Activated T-cell treated with anti-CD3 and anti-CD28 coated beads, Interleukin-2, amount 50 U/mL, for 72 hours (primary cell): ENCODE results near the gene PIKFYVE. TPM values are rescaled to one million over a fixed set of nuclear protein-coding genes. Genes with fewer than 3 reads are reported as not detected.
A peak's percentile ranks its signal among the peaks of the same experiment; 100 is the strongest.
"Not testable (repeated sequence)": the region's sequence is repeated elsewhere in the genome, so short reads cannot be mapped to it uniquely, and the experiment has no call there.

Source experiments
- ATAC-seq, 2 donors: fragments of 150-1000 bp; cut with Tn5 transposase; replicated peaks in 1 of 2; 2 replicates each; pipeline ENCODE4 v1.10.0; 2021; ENCODE audit warnings: moderate library complexity in 2 of 2, mild to moderate bottlenecking in 1 of 2
- DNase-seq, 2 donors: peaks; one replicate each; pipeline ENCODE4 v3.0.0; 2021 to 2022; ENCODE audit warnings: mixed read lengths in 1 of 2
- H3K27ac Mint-ChIP-seq: one replicate; pipeline ENCODE4 v1.8.0; 2022; ENCODE audit warnings: mild to moderate bottlenecking, moderate library complexity, mixed read lengths
- H3K27me3 Mint-ChIP-seq: one replicate; pipeline ENCODE4 v1.8.0; 2022; ENCODE audit warnings: low read depth, mixed read lengths
- H3K36me3 Mint-ChIP-seq, 2 donors: one replicate each; pipeline ENCODE4 v1.8.0; 2022; ENCODE audit warnings: mixed read lengths in 2 of 2, mild to moderate bottlenecking in 1 of 2; ENCODE audit not compliant: insufficient read depth in 2 of 2
- H3K4me1 Mint-ChIP-seq: one replicate; pipeline ENCODE4 v1.8.0; 2022; ENCODE audit warnings: low read depth, mixed read lengths
- H3K4me3 Mint-ChIP-seq, 2 donors: one replicate each; pipeline ENCODE4 v1.8.0; 2022; ENCODE audit warnings: mild to moderate bottlenecking in 2 of 2, mixed read lengths in 2 of 2, moderate library complexity in 2 of 2
- H3K9me3 Mint-ChIP-seq, 2 donors: one replicate each; pipeline ENCODE4 v1.8.0; 2022; ENCODE audit warnings: mixed read lengths in 2 of 2
- total RNA-seq, 2 donors: library from RNA; stranded (reverse); gene quantifications; one replicate each; pipeline ENCODE4 v1.2.3, GENCODE V29; 2022

PIKFYVE gene
- total RNA-seq, 2 donors from 2014 or later: 28.8 to 29.7 TPM

DNA sequence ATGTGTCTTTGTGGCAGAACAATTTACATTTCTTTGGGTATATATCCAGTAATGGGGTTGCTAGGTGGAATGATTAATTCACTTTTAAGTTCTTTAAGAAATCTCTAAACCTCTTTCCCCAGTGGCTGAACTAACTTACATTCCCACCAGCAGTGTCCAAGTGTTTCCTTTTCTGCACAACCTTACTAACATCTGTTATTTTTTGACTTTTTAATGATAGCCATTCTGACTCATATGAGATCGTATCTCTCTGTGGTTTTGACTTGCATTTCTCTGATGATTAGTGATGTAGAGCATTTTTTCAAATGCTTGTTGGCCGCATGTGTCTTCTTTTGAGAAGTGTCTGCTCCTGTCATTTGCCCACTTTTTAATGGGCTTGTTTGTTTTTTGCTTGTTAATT lies 97.4 kb downstream of the PIKFYVE start:
- Mint-ChIP-seq H3K36me3 (peaks cover 10 to 14% of the 10 kb centered on the region in 2 donors), H3K4me3 (no peak overlapping the region), H3K27me3 (peaks cover 10% of the 10 kb centered on the region), H3K27ac (peak overlapping the region; percentile 38), H3K9me3 (peaks cover 2 to 5% of the 10 kb centered on the region in 2 donors), H3K4me1 (peaks cover 11% of the 10 kb centered on the region)
- ATAC-seq: peak; percentile 28 to 51
- no peak for DNase-seq

DNA sequence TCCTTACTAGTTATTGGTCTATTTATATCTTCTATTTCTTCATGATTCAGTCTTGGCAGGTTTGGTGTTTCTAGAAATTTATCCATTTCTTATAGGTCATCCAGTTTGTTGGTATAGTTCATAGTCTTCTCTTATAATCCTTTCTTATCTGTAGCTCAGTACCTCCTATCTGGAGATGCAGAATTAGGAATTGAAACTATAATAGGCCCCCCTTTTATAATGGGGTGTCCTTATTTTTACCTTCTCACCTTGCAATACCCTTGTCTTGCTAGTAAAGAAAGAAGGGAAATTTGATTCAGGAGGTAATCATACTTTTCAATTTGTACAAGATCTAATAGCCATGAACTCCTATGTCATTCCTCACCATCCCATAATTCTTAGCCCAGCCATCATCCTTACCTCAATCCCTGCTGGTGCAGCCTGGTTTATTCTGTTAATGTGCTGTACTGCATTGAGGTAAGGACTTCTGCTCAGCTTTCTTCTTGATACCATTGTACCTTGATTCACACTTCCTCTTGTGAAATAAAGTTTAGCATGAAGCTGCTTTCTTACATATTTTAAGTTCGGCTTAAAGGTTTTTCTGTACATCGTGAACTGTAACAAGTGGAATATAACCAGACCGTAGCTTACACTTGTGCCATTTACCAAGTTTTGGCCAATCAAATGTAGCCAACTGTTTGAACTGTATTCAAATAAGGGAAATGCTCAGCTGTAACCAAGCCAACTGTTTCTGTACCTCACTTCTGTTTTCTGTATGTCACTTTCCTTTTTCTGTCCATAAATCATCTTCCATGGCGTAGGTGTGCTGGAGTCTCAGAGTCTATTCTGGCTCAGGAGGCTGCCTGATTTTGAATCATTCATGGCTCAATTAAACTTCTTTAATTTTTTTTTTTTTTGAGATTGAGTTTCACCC lies 100.4 kb downstream of the PIKFYVE start:
- Mint-ChIP-seq H3K4me1 (peaks cover 11% of the 10 kb centered on the region), H3K27me3 (peaks cover 12% of the 10 kb centered on the region), H3K4me3 (no peak overlapping the region), H3K9me3 (peaks cover 2 to 5% of the 10 kb centered on the region in 2 donors), H3K27ac (no peak overlapping the region), H3K36me3 (peaks cover 9% of the 10 kb centered on the region in 2 donors)
- DNase-seq: no peak
- ATAC-seq: no peak

DNA sequence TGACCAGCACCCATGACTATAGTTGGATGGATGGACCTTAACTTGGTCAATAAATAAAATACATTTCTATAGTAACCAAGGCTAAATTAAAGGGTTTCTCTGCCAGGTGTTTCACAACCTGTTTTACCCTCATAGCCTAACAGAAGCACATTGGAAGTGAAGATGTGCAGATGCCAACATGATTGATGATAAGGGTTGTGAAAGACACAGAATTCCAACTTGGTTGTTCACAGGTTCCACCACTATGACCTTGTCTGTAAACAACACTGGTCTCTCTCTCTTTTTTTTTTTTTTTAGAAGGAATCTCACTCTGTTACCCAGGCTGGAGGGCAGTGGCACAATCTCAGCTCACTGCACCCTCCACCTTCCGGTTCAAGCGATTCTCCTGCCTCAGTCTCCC lies 103.0 kb downstream of the PIKFYVE start:
- H3K36me3 Mint-ChIP-seq: peaks cover 7% of the 10 kb centered on the region in 2 donors
- no peak for DNase-seq

DNA sequence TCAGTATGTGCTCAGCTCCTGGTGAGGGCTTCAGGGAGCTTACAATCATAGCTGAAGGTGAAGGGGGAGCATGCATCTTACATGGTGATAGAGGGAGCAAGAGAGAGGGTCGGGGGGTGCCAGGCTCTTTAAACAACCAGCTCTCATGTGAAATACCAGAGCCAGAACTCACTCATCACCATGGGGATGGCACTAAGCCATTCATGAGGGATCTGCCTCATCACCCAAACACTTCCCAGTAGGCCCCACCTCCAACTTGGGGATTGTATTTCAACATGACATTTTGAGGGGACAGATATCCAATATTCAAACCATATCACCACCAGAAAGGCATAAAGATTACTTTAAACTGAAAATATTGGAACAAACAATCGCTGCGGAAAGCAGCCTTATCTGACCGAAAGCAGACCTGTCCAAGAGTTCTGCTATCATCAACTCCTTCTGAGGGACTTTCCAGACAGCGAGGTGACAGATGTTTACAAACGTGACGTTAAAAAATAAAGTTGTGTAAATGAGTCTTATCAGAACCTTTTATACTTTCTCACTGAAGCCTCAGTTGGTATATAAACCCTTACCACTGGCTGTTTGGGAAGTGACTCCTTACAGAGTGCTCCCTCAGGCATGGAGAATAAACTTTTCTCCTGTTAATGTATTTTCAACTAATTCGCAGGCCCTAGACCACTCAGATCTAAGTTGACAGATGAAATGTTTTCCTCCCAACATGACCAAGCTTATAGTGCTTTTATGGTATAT lies 105.0 kb downstream of the PIKFYVE start:
- Mint-ChIP-seq H3K36me3 (no peaks in the 10 kb centered on the region), H3K4me3 (no peak overlapping the region), H3K4me1 (peaks cover 5% of the 10 kb centered on the region), H3K27me3 (peaks cover 12% of the 10 kb centered on the region), H3K27ac (peak overlapping the region; percentile 50), H3K9me3 (peaks cover 0 to 1% of the 10 kb centered on the region in 2 donors)
- no peak for DNase-seq
- no peak for ATAC-seq

More for the DNA sequence above, 103.0 kb downstream of the PIKFYVE start:
- H3K4me3 Mint-ChIP-seq: no peak overlapping the region
- peaks cover 12% of the 10 kb centered on the region for H3K27me3 Mint-ChIP-seq
- H3K4me1 Mint-ChIP-seq: peaks cover 5% of the 10 kb centered on the region
- ATAC-seq: no peak
- no peak overlapping the region for H3K27ac Mint-ChIP-seq
- peaks cover 2 to 5% of the 10 kb centered on the region in 2 donors for H3K9me3 Mint-ChIP-seq

DNA sequence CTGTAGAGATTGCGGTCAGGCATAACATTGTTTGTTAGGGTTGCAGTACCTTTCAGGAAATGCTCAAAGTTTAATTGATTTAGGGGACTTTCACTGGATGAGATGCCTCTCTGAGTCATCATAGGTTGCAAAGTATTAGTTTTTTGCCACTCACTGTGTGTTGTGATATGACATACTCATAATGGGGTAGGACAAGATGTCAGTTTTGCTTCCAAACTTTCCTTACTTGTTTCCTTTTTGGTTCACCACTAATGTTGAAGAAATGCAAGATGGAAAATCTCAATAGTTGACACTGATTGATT lies 105.5 kb downstream of the PIKFYVE start:
- DNase-seq (no peak), ATAC-seq (peak in 1 of 2 donors; percentile 36)
- Mint-ChIP-seq H3K4me1 (peaks cover 4% of the 10 kb centered on the region), H3K9me3 (no peaks in the 10 kb centered on the region), H3K27ac (no peak overlapping the region), H3K27me3 (peaks cover 12% of the 10 kb centered on the region), H3K36me3 (no peaks in the 10 kb centered on the region), H3K4me3 (no peak overlapping the region)

GRCh38 chr2:208373460-208374089 lies 107.5 kb downstream of the PIKFYVE start:
- no peak overlapping the region for H3K4me3 Mint-ChIP-seq
- no peaks in the 10 kb centered on the region for H3K4me1 Mint-ChIP-seq
- H3K9me3 Mint-ChIP-seq: no peaks in the 10 kb centered on the region
- H3K27ac Mint-ChIP-seq: no peak overlapping the region
- ATAC-seq (no peak), DNase-seq (peak; percentile 10 to 15)
- H3K36me3 Mint-ChIP-seq: no peaks in the 10 kb centered on the region
- H3K27me3 Mint-ChIP-seq: peaks cover under 1% of the 10 kb centered on the region

DNA sequence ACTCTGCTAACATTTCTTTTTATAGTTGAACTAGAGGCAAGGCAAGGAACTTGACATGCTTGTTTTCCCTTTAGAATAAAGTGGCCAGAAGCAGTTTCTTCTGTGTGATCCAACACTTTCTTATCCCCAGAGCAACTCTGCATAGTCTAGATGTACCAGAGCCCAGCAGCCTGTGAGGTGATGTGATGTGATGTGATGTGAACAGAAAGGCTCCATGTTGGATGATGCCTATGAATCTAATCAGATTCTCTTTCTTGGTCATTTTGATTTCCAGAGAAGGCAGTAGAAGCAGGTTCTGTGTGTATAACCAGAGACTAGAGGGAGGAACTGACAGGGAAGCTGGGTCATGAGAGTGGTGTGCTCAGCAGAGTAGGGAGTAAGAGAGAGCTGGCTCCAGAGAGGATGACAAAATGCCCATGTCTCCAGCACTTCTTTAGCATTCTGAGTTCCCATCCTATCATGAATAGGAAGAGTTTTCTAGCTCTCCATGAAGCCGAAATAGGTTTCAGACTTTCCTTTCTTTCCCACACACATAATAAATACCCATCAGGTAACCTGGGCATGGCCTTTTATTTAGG lies 109.5 kb downstream of the PIKFYVE start:
- no peaks in the 10 kb centered on the region for H3K4me1 Mint-ChIP-seq
- H3K36me3 Mint-ChIP-seq: no peaks in the 10 kb centered on the region
- ATAC-seq (no peak), DNase-seq (no peak)
- no peak overlapping the region for H3K4me3 Mint-ChIP-seq
- no peaks in the 10 kb centered on the region for H3K9me3 Mint-ChIP-seq
- no peaks in the 10 kb centered on the region for H3K27me3 Mint-ChIP-seq
- no peak overlapping the region for H3K27ac Mint-ChIP-seq

GRCh38 chr2:208377344-208377860 lies 111.3 kb downstream of the PIKFYVE start:
- peaks cover 10% of the 10 kb centered on the region for H3K27me3 Mint-ChIP-seq
- not testable (repeated sequence) for H3K4me1 Mint-ChIP-seq

DNA sequence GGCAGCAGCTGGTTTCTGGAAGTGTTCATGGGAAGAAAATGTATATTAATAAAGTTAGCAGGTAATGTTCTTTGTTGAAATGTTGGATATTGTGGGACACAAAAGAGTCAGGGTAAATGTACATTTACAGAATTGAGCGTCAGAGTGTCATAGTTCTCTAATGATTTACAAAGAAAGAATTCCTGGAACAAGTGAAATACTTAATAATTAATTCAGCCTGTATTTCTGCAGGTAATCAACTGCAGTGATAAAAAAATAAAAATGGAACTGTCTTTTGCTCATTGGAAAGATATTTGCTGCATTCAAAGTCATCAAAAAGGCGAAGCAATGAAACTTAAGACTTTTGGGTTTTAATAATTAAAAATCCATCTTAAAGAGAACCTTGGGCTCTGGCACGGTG lies 113.1 kb downstream of the PIKFYVE start:
- H3K36me3 Mint-ChIP-seq: no peaks in the 10 kb centered on the region

More at GRCh38 chr2:208377344-208377860, 111.3 kb downstream of the PIKFYVE start:
- DNase-seq, ATAC-seq, H3K27ac Mint-ChIP-seq, H3K9me3 Mint-ChIP-seq, H3K36me3 Mint-ChIP-seq, H3K4me3 Mint-ChIP-seq: not testable (repeated sequence)

GRCh38 chr2:208384637-208385036 lies 118.6 kb downstream of the PIKFYVE start:
- no peaks in the 10 kb centered on the region for H3K36me3 Mint-ChIP-seq
- H3K4me3 Mint-ChIP-seq: no peak overlapping the region
- H3K4me1 Mint-ChIP-seq: no peaks in the 10 kb centered on the region
- no peak for DNase-seq
- ATAC-seq: no peak
- H3K27me3 Mint-ChIP-seq: peaks cover 39% of the 10 kb centered on the region
- no peaks in the 10 kb centered on the region for H3K9me3 Mint-ChIP-seq
- no peak overlapping the region for H3K27ac Mint-ChIP-seq

More for the DNA sequence above, 113.1 kb downstream of the PIKFYVE start:
- Mint-ChIP-seq H3K27ac (no peak overlapping the region), H3K9me3 (no peaks in the 10 kb centered on the region), H3K27me3 (peaks cover 26% of the 10 kb centered on the region), H3K4me3 (no peak overlapping the region), H3K4me1 (no peaks in the 10 kb centered on the region)
- no peak for DNase-seq
- no peak for ATAC-seq

GRCh38 chr2:208386541-208386940 lies 120.5 kb downstream of the PIKFYVE start:
- DNase-seq (no peak), ATAC-seq (no peak)
- no peaks in the 10 kb centered on the region for H3K4me1 Mint-ChIP-seq
- H3K27me3 Mint-ChIP-seq: peaks cover 37% of the 10 kb centered on the region
- no peak overlapping the region for H3K4me3 Mint-ChIP-seq
- H3K9me3 Mint-ChIP-seq: no peaks in the 10 kb centered on the region
- no peak overlapping the region for H3K27ac Mint-ChIP-seq
- H3K36me3 Mint-ChIP-seq: no peaks in the 10 kb centered on the region

- Mint-ChIP-seq H3K27me3 (peaks cover 12% of the 10 kb centered on the region), H3K9me3 (peaks cover 5 to 7% of the 10 kb centered on the region in 2 donors), H3K27ac (no peak overlapping the region), H3K4me1 (no peaks in the 10 kb centered on the region), H3K36me3 (peaks cover 3 to 4% of the 10 kb centered on the region in 2 donors), H3K4me3 (no peak overlapping the region)
- ATAC-seq: no peak
- no peak for DNase-seq
Observed at GRCh38 chr2:208389940-208390339, 123.9 kb downstream of the PIKFYVE start.
